Peyer's patch (tissue), 4 donors: Measurements from ENCODE around the gene ADM2. TPM values are rescaled to one million over a fixed set of nuclear protein-coding genes. Genes with fewer than 3 reads are reported as not detected.
A peak's percentile ranks its signal among the peaks of the same experiment; 100 is the strongest.

Experiments
- DNase-seq, 3 donors: peaks; one replicate each; pipeline ENCODE4 v3.0.0-alpha.2; 2017 to 2019
- H3K27ac ChIP-seq, 4 donors: fragments of 200-600 bp; sonication (generic); one replicate each; pipeline ENCODE4 v1.5.1; 2016 to 2019
- H3K27me3 ChIP-seq, 2 donors: fragments of 200-600 bp; sonication (generic); one replicate each; pipeline ENCODE4 v1.5.1; 2019
- H3K36me3 ChIP-seq, 3 donors: fragments of 200-600 bp; sonication (generic); one replicate each; pipeline ENCODE4 v1.5.1; 2016 to 2019
- H3K4me1 ChIP-seq, 4 donors: fragments of 200-600 bp; sonication (generic); one replicate each; pipeline ENCODE4 v1.5.1; 2016 to 2019
- H3K4me3 ChIP-seq, 4 donors: fragments of 200-600 bp; sonication (generic); 1 replicate in 3 of 4; 2 replicates in 1 of 4; pipeline ENCODE4 v1.5.1; 2016 to 2019; ENCODE audit warnings: mild to moderate bottlenecking in 1 of 4
- H3K9me3 ChIP-seq, 4 donors: fragments of 200-600 bp; sonication (generic); one replicate each; pipeline ENCODE4 v1.5.1; 2016 to 2019; ENCODE audit warnings: mild to moderate bottlenecking in 1 of 4
- POLR2A ChIP-seq, 2 donors: fragments of 450-650 bp; IDR thresholded peaks; one replicate each; pipeline ENCODE4 v1.5.1; 2017; ENCODE audit warnings: antibody characterized with exemption in 2 of 2, mild to moderate bottlenecking in 2 of 2, moderate library complexity in 2 of 2
- total RNA-seq, 4 donors: library from RNA; depleted of rRNA; stranded (reverse); fragments of >200 nt; gene quantifications; one replicate each; pipeline ENCODE4 v1.1.0, GENCODE V29; 2016
- TF ChIP-seq, protein P1 (sequence below), 6 experiments: fragments of 450-650 bp in 4 of 6; fragments of 200-600 bp in 2 of 6; sonication (generic) in 1 of 6; IDR thresholded peaks; one replicate each; pipeline ENCODE4 v1.5.1; 2017 to 2019; ENCODE audit warnings: antibody characterized with exemption in 6 of 6, mild to moderate bottlenecking in 3 of 6, moderate library complexity in 1 of 6

ADM2 gene
- total RNA-seq, 4 donors from 2014 or later = 0.83 to 8.4 (median 5.8) TPM

DNA sequence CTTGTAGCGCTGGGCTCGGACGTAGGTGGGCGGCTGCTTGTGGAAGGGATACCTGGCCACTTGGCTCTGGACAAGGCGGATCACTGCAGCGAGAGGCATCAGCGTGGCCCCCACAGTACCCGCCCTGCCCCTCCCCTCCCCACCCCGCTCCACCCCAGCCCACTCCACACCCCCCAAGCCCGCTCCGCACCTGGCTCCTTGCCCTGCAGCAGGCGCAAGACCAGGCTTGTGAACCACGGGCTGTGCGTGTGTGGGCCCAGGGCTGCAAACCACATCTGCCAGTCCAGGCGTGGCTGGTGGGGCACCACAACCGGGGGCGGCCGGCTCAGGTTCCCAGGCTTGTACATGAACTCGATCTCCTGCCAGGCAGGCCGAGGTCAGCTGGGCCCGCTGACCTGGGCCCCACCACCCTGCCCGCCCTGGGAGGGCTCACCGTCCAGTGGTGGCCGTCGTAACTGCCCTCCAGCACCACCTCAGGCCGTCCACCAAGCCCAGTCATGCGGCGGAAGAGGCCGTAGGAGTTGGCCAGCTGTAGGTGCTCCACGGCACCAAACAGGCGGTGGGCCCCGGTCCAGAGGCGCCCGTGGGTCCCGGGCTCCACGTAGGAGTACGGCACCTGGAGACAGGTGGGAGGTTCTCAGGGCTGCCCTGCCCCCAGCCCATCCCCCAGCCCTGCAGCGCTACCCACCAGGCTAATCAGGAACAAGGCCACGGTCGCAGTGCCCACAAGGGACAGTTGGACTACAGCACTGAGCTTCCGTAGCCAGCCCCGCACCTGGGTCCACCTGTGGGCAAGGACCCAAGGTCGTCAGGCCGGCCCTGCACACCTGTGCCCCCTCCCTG, 23.2 kb downstream of the ADM2 start:
- Histone ChIP-seq H3K27ac (no peak overlapping the region), H3K36me3 (peaks cover 0 to 40% (median 0%) of the 10 kb centered on the region in 3 donors), H3K4me3 (no peak overlapping the region), H3K27me3 (no peaks in the 10 kb centered on the region), H3K4me1 (peaks cover 0 to 35% (median 8%) of the 10 kb centered on the region in 4 donors), H3K9me3 (no peaks in the 10 kb centered on the region)
- TF ChIP-seq POLR2A (IDR thresholded peaks at IDR 0.05) = no peak
- TF ChIP-seq, protein P1, sequence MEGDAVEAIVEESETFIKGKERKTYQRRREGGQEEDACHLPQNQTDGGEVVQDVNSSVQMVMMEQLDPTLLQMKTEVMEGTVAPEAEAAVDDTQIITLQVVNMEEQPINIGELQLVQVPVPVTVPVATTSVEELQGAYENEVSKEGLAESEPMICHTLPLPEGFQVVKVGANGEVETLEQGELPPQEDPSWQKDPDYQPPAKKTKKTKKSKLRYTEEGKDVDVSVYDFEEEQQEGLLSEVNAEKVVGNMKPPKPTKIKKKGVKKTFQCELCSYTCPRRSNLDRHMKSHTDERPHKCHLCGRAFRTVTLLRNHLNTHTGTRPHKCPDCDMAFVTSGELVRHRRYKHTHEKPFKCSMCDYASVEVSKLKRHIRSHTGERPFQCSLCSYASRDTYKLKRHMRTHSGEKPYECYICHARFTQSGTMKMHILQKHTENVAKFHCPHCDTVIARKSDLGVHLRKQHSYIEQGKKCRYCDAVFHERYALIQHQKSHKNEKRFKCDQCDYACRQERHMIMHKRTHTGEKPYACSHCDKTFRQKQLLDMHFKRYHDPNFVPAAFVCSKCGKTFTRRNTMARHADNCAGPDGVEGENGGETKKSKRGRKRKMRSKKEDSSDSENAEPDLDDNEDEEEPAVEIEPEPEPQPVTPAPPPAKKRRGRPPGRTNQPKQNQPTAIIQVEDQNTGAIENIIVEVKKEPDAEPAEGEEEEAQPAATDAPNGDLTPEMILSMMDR (IDR thresholded peaks at IDR 0.05) = no peak
- DNase-seq = no peak

DNA sequence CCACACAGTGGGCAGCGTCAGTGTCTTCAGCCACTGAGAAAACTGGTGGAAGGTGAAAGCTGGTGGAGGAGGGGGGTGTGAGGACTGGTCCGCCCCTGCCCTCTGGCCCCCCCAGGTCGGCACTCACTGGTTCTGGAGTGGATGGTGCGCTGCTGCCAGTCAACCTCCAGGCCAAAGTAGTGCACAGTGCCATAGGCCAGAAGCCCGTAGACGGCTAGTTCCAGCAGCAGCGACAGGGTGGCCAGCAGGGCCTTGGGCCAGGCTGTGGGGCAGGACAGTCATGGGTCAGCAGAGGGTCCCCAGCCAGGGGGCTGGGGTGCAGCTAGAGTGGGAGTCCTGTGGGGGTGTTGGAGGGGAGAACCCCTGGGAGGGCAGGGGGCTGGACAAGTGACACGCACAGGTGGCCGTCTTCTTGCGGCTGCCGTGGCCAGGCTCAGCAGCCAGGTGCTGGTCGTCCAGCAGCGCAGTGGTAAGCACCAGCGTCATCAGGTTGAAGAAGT, 24.0 kb downstream of the ADM2 start:
- H3K27ac ChIP-seq = no peak overlapping the region
- no peak for DNase-seq
- H3K9me3 ChIP-seq = no peaks in the 10 kb centered on the region
- TF ChIP-seq POLR2A (IDR thresholded peaks at IDR 0.05) = no peak
- TF ChIP-seq, protein P1 (IDR thresholded peaks at IDR 0.05) = no peak
- H3K27me3 ChIP-seq = no peaks in the 10 kb centered on the region
- H3K36me3 ChIP-seq = peaks cover 0 to 40% (median 0%) of the 10 kb centered on the region in 3 donors
- no peak overlapping the region for H3K4me3 ChIP-seq
- H3K4me1 ChIP-seq = peaks cover 0 to 35% (median 8%) of the 10 kb centered on the region in 4 donors

DNA sequence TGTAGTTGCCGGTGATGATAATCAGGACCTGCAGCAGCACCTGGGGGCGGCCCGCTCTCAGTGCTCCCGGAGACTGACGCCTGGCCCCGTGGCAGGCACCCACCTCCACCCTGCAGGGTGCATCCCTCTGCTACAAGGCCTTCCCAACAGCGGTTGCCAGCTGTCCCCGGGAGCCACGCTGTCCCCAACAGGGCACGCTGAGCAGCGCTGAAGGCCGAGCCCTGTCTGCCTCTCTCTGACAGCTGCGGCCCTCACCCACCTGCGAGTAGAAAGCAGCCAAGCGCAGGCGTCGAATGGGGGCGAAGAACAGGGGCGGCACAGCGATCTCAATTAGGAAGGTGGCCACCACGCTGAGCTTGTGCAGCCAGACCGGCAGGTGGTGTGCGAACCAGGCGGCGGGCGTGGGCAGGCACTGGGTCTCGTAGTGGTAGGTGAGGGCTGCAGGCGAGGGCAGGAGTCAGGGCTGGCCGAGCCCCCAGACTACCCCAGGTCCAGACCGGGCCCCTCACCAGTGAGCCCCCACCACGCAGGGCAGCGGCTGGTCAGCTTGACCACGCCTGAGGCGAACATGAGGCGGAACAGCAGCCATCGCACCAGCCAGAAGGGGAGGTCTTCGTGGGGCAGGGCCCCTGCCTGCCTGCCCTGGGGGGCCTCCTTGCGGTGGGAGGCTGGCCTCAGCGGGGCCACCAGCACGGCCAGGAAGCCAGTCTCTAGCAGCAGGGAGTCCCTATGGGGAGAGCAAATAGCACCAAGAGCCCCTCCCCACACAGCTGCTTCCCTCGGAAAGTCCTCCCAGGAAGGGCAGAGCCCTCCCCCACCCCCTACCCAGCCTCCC, 24.6 kb downstream of the ADM2 start:
- Histone ChIP-seq H3K27ac (peak overlapping the region in 2 of 4 donors; percentile 93 to 98), H3K27me3 (no peaks in the 10 kb centered on the region), H3K4me1 (peaks cover 0 to 35% (median 8%) of the 10 kb centered on the region in 4 donors), H3K36me3 (peaks cover 0 to 44% (median 0%) of the 10 kb centered on the region in 3 donors), H3K9me3 (no peaks in the 10 kb centered on the region), H3K4me3 (peak overlapping the region in 3 of 4 donors; percentile 81 to 100 (median 99))
- no peak for DNase-seq
- TF ChIP-seq, protein P1 (IDR thresholded peaks at IDR 0.05) = no peak
- no peak for TF ChIP-seq POLR2A (IDR thresholded peaks at IDR 0.05)

DNA sequence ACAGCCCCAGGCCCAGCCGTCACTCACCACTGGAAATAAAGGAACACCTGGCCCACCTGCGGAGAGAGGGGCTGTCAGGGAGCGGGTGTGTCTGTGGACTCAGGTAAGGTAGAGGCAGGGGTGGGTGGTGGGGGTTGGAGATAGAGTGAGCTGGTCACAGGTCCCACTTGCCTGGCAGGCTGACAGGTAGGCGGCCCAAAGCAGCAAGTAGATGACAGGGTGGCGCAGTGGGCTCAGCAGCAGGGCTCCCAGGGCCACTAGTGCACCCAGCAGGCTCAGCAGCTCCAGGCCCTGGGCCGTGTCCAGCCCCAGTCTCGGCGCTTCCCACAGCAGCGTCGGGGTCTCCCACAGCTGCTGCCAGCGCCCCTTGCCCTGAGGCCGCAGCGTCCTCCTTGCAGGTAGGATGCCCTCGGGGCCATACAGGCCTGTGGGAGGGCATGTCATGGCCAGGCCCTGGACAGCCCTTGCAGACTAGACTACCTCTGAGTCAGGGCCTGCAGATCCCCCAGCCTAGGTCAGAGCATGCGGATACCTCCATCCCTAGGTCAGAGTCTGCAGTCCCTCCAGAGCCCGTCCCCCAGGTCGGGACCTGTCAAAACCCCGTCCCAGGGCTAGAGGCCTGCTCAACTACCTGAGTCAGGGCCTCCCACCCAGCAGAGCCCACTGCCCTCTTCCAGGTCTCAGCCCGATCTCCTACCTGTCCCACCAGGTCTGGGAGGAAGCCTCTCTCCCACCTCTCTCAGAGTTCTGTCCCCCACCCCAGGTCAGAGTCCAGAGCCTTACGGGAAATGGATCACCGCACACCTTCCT, 25.5 kb downstream of the ADM2 start:
- Histone ChIP-seq H3K4me1 (peaks cover 0 to 35% (median 8%) of the 10 kb centered on the region in 4 donors), H3K9me3 (no peaks in the 10 kb centered on the region), H3K36me3 (peaks cover 0 to 44% (median 0%) of the 10 kb centered on the region in 3 donors), H3K4me3 (peak overlapping the region; percentile 67 to 100 (median 90)), H3K27ac (peak overlapping the region; percentile 76 to 98 (median 93)), H3K27me3 (no peaks in the 10 kb centered on the region)
- DNase-seq = no peak
- TF ChIP-seq POLR2A (IDR thresholded peaks at IDR 0.05) = no peak
- TF ChIP-seq, protein P1 (IDR thresholded peaks at IDR 0.05) = no peak
